ENCODE measurements around the gene SNAI1. TPM values are rescaled to one million over a fixed set of nuclear protein-coding genes. Genes with fewer than 3 reads are reported as not detected.

The SNAI1 gene
- total and polyA plus RNA-seq, 2 donors (not counting 1 experiment from before 2014, with no cell fraction given): 4.3 to 4.9 TPM

- H3K4me2 ChIP-seq (replicated peaks; ENCODE audit: low read depth, low read length, poor library complexity, severe bottlenecking): no peak overlapping the region
- H3K4me3 ChIP-seq (ENCODE audit: control extremely low read depth in 1 of 5, extremely low read depth in 1 of 5, insufficient read depth in 1 of 5, low read depth in 2 of 5, low read length in 4 of 5): no peak overlapping the region
- no peaks in the 10 kb centered on the region for H3K79me2 ChIP-seq (ENCODE audit: control insufficient read depth, insufficient read depth, low read length)
- H3K9me3 ChIP-seq (ENCODE audit: control extremely low read depth in 1 of 3, control insufficient read depth in 2 of 3, insufficient read depth in 1 of 3, low read length in 2 of 3): peaks cover 0 to 3% (median 0%) of the 10 kb centered on the region in 3 donors
- TF ChIP-seq CTCF (IDR thresholded peaks at IDR 0.05) (no peak), EZH2 (IDR thresholded peaks at IDR 0.05; ENCODE audit: borderline replicate concordance, insufficient read depth, low read depth, low read length, poor library complexity, severe bottlenecking) (no peak)
- CTCF ChIA-PET: interaction anchor here (1.5 kb wide), 1 partner anchor 53 kb away, joined by 3 read pairs; no protein-coding TSS in a partner anchor
- peaks cover 10% of the 10 kb centered on the region for H3K4me1 Mint-ChIP-seq
- ATAC-seq (ENCODE audit: low read depth) (no peak), DNase-seq (no peak)
- 94% methylated on average over 5 of the region's 5 CpGs for WGBS (ENCODE audit: insufficient coverage)
- POLR2A ChIA-PET: no interaction called here
- no peaks in the 10 kb centered on the region for H3K9me3 Mint-ChIP-seq (ENCODE audit: insufficient read depth)
- no peak overlapping the region for H2AFZ ChIP-seq (ENCODE audit: insufficient read depth, low read depth, low read length, poor library complexity, severe bottlenecking)
- H3K9ac ChIP-seq (ENCODE audit: low read length): no peak overlapping the region
- H3K27ac ChIP-seq (ENCODE audit: low read length in 2 of 2): no peak overlapping the region
- intact Hi-C loops (cut with micrococcal nuclease): no loop called here
- no peaks in the 10 kb centered on the region for H3K27me3 Mint-ChIP-seq
- H4K20me1 ChIP-seq (ENCODE audit: control insufficient read depth, insufficient read depth, low read length, poor library complexity, severe bottlenecking): no peaks in the 10 kb centered on the region
- H3K4me3 Mint-ChIP-seq: no peak overlapping the region
- H3K27ac Mint-ChIP-seq: peak overlapping the region; percentile 61
- H3K36me3 ChIP-seq (replicated peaks in 1 of 2; ENCODE audit: control extremely low read depth in 1 of 2, control insufficient read depth in 1 of 2, extremely low read depth in 1 of 2, insufficient read depth in 2 of 2, low read length in 1 of 2): no peaks in the 10 kb centered on the region
- H3K27me3 ChIP-seq (replicated peaks in 1 of 4; ENCODE audit: control extremely low read depth in 1 of 4, control insufficient read depth in 3 of 4, insufficient read depth in 4 of 4, low read length in 3 of 4): peaks cover 0 to 4% (median 1%) of the 10 kb centered on the region in 4 experiments
- H3K4me1 ChIP-seq (ENCODE audit: control insufficient read depth in 2 of 2, insufficient read depth in 2 of 2, low read length in 2 of 2): peaks cover 9 to 10% of the 10 kb centered on the region in 2 donors
Observed at GRCh38 chr20:50017160-50017559, 34.4 kb downstream of the SNAI1 start.

- H2AFZ ChIP-seq (ENCODE audit: insufficient read depth, low read depth, low read length, poor library complexity, severe bottlenecking): no peak overlapping the region
- H3K79me2 ChIP-seq (ENCODE audit: control insufficient read depth, insufficient read depth, low read length): no peaks in the 10 kb centered on the region
- DNase-seq: no peak
- Mint-ChIP-seq H3K9me3 (ENCODE audit: insufficient read depth) (no peaks in the 10 kb centered on the region), H3K27me3 (no peaks in the 10 kb centered on the region), H3K4me1 (peaks cover 4% of the 10 kb centered on the region), H3K27ac (peak overlapping the region; percentile 61), H3K4me3 (no peak overlapping the region)
- peaks cover 3 to 4% of the 10 kb centered on the region in 2 donors for H3K4me1 ChIP-seq (ENCODE audit: control insufficient read depth in 2 of 2, insufficient read depth in 2 of 2, low read length in 2 of 2)
- 90% methylated on average over 4 of the region's 4 CpGs for WGBS (ENCODE audit: insufficient coverage)
- no peaks in the 10 kb centered on the region for H3K36me3 ChIP-seq (replicated peaks in 1 of 2; ENCODE audit: control extremely low read depth in 1 of 2, control insufficient read depth in 1 of 2, extremely low read depth in 1 of 2, insufficient read depth in 2 of 2, low read length in 1 of 2)
- peaks cover 0 to 4% (median 1%) of the 10 kb centered on the region in 4 experiments for H3K27me3 ChIP-seq (replicated peaks in 1 of 4; ENCODE audit: control extremely low read depth in 1 of 4, control insufficient read depth in 3 of 4, insufficient read depth in 4 of 4, low read length in 3 of 4)
- POLR2A ChIA-PET: no interaction called here
- peaks cover 0 to 3% (median 0%) of the 10 kb centered on the region in 3 donors for H3K9me3 ChIP-seq (ENCODE audit: control extremely low read depth in 1 of 3, control insufficient read depth in 2 of 3, insufficient read depth in 1 of 3, low read length in 2 of 3)
- no peak overlapping the region for H3K27ac ChIP-seq (ENCODE audit: low read length in 2 of 2)
- no peak overlapping the region for H3K4me3 ChIP-seq (ENCODE audit: control extremely low read depth in 1 of 5, extremely low read depth in 1 of 5, insufficient read depth in 1 of 5, low read depth in 2 of 5, low read length in 4 of 5)
- intact Hi-C loops (cut with micrococcal nuclease): no loop called here
- CTCF ChIA-PET: interaction anchor here (1.5 kb wide), 1 partner anchor 53 kb away, joined by 3 read pairs; no protein-coding TSS in a partner anchor
- H3K9ac ChIP-seq (ENCODE audit: low read length): no peak overlapping the region
- H4K20me1 ChIP-seq (ENCODE audit: control insufficient read depth, insufficient read depth, low read length, poor library complexity, severe bottlenecking): no peaks in the 10 kb centered on the region
- TF ChIP-seq EZH2 (IDR thresholded peaks at IDR 0.05; ENCODE audit: borderline replicate concordance, insufficient read depth, low read depth, low read length, poor library complexity, severe bottlenecking) (no peak), CTCF (IDR thresholded peaks at IDR 0.05) (no peak)
- ATAC-seq (ENCODE audit: low read depth): no peak
- H3K4me2 ChIP-seq (replicated peaks; ENCODE audit: low read depth, low read length, poor library complexity, severe bottlenecking): no peak overlapping the region
Observed at GRCh38 chr20:50017576-50018248, 34.9 kb downstream of the SNAI1 start.

Data from B cell (primary cell).